HG02852 (cell line): Measurements from ENCODE around the gene SLC22A5.
"Not testable (repeated sequence)": the region's sequence is repeated elsewhere in the genome, so short reads cannot be mapped to it uniquely, and the experiment has no call there.

Experiments used
- ATAC-seq: cut with Tn5 transposase; IDR thresholded peaks from one replicate; pipeline ENCODE4 v1.9.1; 2021; ENCODE audit warnings: mild to moderate bottlenecking, moderate library complexity; ENCODE audit not compliant: unreplicated experiment

SLC22A5 gene

DNA sequence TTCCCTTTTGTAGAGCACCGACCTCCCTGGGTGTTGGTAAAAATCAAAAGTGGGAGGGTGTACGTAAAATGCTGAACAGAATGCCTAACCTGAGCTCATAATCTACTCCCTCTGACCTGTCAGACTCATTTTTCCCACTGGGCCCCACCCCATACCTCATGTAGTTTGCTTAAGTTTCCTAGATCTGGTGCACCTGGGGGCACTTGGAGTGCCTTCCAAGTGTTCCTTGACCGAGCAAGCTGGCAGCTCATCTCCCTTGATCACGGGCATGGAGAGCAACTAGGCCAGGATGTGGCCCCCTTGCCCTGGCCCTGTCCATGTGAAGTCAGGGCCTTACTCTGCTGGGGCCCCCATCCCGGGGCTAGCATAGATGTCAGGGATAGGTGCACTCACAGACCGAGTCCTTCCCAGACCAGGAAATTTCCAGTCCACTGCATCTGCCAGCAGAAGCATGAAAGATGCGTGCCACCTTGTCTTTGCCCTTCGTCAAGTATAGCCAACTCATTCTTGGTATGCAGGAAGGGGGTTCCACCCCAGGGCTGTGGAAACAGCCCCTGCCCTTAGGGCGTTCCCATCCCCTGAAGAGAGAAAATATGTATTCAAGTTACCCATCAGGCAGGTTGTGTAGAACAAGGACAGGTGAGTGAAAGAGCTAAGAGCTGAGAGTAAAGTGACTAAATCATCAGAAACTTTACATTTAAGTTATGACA lies 41.9 kb downstream of the SLC22A5 start:
- ATAC-seq: no peak

DNA sequence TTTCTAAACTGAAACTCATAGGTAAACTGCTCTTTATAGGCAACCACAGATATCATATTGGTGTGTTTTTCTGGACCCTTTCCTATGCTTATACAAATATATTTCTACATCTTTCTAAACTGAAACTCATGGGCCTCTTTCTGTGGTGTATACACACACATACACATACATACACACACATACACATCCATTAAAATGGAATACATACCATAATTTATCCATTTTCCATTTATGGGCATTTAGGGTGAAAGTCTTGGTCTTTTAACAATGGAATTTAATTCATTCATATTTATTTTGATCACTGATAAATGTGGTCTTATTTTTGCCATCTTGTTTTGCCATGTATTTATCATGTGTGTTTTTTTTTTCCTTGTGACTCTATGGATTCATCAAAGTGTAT lies 44.1 kb downstream of the SLC22A5 start:
- ATAC-seq: no peak

DNA sequence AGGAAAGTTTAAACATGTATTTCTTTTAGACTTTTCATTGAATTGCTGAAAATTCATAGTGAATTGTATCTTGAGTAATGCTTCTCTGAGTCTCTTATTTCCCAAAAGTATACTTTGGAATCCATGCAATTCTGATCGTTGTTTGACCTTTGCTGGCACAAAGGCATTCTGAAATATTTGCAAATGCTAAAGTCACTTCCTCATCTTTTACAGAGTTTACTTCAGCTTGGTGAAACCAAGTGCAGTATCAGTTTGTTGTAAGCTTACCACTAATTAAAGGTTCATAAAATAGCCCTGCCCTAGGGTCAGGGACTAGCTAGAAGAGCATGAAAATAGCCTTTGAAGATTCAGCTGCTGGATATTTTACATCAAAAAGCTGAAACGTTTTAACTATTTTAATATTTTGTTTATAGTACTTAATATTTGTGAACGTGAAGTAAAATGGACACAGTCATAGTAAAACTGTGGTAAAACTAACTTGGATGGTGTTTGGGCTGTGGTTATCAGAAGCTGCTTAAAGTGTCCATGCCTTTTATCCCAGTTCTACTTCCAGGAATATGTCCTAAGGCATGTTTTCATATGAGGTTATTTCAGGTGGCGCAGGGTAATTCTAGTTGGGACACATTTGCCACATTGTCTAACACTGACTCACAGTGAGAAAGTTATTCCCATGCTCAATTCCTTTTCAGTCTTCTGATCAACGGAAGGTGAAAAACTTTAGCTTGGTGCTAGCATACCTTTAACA lies 45.3 kb downstream of the SLC22A5 start:
- ATAC-seq: no peak

DNA sequence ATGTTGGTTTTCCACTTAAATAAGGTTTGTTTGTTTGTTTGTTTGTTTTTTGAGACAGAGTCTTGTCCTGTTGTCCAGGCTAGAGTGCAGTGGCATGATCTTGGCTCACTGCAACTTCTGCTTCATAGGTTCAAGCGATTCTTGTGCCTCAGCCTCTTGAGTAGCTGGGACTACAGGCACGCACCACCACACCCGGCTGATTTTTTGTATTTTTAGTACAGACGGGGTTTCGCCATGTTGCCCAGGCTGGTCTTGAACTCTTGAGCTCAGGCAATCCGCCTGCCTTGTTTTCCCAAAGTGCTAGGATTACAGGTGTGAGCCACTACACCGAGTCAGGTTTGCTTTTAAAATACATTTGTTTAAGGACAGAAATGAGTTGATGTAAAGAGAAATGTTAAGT lies 46.0 kb downstream of the SLC22A5 start:
- not testable (repeated sequence) for ATAC-seq

DNA sequence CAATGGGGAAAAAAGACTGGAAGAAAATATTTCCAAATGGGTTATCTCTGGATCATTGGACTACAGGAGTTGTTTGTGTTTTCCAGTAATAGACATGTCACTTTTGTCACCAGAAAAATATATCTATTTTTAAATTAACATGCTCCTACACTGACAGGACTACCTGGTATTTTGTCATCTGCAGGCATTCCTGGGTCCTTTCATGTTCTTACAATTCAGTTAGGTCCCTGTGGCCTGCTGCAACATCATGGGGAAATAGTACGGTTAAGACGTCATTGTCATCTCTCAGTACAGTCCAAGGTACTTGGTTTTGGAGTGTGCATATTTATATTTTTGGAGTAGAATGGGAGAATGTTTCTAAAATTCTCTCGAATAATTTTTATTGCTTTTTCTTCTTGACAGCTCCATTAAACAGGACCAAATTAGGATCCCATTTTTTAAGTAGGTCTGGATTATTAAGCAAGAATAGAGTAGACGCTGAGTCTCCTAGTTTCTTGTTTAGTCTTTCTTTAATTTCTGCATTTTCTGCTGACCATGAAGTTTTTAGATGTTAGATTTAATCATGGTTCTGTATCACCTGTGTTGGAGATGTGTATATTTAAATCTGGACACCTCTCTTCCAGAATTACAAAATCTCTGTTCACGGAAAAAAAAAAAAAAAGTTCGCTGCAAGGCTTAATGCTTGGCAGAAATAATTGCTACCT lies 46.9 kb downstream of the SLC22A5 start:
- ATAC-seq: no peak

DNA sequence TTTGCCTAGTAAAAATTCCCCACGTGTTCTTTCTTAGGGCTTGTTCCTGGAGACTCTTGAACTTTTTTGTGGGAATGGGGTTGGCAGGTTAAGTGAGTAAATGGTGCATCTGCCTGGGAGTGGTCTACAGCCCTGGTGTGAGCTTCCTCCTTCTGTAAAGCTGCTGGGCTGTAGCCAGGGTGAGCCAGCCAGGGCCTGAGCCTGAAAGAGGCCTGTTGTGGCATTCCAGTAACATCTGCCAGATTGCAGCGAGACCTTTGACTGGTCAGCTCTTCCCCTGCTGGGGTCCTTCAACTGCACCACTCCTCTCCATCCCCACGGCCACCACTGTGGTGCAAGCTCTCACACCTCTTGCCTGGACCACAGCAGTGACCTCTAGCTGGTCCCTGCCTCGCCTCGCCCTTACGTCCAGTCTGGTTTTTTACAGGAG lies 47.5 kb downstream of the SLC22A5 start:
- ATAC-seq: no peak

DNA sequence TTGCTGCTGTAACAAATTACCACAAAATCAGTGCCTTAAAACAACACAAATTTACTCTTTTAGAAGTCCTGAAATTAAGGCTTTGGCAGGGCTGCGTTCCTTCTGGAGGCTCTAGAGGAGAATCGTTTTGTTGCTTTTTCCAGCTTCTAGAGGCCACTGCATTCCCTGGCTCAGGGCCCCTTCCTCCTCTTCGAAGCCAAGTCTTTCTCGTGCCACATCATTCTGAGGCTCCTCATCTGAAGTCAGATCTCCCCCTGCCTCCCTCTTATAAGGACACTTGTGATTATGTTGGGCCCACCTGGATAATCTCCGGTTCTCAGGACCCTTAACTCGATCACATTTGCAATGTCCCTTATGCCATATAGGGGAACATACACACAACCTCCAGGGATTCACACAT lies 48.0 kb downstream of the SLC22A5 start:
- ATAC-seq: no peak

DNA sequence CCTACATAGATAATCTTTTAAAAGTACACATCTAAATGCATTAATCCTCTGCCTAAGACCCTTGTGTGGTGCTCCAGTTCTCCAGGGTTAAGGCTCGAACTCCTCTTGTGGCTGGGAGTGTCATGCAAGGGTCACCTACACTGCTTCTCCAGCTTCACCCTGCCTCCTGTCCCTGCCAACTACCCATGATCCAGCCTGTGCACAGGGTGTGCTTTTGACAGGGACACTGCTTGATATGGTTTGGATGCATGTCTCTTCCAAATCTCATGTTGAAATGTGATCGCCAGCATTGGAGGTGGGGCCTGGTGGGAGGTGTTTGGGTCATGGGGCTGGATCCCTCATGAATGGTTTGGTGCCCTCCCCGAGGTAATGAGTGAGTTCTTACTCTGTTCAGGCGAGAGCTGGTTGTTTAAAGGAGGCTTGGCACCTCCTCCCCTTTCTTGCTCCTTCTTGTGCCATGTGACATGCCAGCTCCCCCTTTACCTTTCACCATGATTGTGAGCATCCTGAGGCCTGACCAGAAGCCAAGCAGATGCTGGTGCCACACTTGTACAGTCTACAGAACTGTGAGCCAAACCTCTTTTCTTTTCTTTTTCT lies 48.5 kb downstream of the SLC22A5 start:
- no peak for ATAC-seq

DNA sequence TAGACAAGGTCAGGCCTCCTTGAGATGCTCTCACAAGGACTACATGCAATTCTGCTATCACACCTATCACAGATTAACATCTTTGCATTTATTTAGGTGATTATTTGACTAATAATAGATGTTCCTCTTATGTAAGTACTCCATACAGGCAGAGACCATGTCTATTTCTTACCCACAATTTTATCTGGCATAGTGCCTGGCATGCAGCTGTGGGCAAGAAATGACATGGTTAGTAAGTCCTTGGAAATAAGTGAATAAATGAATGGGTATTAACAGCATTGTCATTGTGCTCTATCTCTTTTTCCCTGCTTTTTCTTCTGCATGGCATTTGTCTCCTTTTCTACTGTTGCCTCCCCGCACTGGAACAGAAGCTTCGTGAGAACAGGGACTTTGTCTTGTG lies 49.4 kb downstream of the SLC22A5 start:
- ATAC-seq: no peak

DNA sequence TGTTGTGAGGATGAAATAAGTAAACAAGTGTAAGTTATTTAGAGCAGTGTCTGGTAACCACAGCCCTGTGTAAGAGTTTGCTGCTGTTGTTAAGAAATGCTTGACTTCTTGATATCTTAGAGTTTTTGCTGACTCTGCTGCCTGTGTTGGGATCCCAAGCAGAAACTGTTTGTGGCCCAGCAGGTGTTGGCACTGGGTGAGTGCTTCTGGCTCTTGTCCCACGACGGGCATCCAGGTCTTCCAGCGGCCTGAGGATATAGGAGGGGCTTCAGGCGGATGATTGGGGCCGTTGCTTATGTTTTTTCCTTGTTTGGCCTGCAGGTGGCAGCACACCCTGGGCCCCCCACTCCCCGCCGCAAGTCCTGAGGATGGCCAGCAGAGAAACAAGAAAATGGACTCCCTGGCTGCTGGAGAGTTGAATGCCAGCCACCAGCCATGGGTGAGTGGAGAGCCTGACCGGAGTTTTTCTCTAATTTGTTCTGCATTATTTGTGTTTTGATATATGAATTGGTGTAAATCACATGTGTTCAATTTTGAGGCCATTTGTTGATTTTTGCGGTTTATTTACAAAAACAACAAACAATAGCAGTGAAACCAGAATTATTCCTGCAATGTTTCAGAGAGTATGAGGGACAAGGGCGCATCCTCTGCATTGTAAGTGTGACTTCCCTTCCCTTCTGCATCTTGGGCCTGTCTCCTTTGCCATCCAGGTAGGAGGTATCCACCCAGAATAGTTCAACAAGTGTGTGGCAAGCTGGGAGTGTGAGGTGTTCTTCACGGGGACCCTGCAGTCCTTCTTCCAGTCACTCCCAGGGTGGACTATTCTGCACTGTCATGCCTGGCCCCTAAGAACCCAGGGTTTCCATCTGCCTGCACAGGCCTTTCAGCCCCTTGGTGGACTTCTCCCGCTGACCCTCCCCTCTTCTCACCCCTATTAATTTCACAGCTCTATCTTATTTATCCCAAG lies 50.3 kb downstream of the SLC22A5 start:
- no peak for ATAC-seq

DNA sequence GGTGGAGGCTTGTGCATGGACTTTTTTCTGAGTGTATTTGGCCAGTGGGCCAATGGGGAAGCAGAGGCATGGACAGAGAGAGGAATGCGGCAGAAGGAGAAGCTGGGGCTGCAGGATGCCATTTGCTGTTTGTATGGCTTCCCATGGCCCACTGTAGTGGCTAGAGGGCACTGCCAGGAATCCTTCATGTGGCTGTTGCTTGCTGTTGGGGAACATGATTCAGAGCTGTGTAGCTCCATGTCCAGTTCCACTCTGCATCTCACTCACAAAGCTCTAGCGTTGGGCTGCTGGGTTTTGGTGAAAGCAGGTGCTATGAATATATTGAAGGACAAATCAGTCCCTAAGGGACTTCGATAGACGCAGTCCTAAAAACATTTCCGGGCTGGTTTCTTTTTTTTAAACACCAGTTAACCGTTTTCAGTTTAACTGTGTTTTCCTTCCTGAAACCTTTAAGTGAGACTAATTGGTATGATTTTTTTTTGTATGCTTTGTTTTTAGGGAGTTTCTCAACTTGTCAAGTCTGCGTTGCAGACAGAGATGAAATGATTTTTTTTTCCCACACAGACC lies 51.3 kb downstream of the SLC22A5 start:
- no peak for ATAC-seq

DNA sequence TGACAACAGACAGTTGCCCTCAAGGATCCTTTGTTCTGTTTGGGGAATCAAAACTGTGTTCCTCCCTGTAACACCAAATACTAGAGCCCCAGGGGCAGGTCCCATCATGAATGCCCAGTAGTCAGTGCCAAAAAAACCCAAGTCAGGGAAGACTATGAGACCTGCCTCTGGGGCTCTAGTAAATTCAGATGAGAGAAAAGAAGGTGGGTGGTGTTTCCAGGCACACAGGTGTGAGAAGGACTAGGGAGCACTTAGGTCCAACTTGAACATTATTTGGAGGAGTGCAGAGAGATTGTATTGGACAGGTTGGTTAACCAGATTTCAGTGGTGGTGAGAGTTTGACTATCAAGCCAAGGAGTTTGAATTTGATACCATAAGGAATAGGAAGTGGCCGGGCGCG lies 52.0 kb downstream of the SLC22A5 start:
- ATAC-seq: no peak

DNA sequence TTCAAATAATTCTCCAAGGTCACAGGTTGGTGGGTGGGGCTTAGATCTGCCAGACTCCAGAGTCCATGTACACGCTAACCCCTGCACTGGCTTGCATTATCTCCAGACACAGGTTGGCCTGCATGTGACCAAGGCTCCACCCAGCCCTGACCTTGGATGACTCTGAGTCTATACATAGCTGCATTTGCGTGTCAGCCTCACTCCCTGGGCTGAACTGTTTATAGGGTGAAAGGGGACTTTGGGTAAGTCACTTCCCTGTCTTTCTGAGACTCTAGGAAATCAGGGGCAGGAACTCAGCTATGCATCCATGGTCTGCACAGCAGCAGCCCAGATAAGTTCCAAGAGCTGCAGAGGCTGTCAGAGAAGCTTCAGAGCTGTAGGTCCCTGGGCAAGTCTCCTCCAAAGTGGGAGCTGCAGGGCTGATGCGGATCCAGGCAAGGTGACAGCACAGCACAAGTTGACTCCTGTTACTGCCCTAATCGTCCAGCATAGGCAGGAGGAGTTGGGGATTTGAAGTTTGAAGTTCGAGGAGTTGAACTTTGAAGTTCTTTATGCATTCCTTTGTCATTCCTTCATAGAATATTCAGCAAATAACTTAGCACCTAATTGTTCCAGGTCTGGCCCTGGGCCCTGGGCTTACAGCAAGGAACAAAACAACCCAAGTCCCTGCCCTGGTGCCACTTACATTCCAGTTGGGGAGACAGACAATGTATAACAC lies 53.4 kb downstream of the SLC22A5 start:
- ATAC-seq: no peak

DNA sequence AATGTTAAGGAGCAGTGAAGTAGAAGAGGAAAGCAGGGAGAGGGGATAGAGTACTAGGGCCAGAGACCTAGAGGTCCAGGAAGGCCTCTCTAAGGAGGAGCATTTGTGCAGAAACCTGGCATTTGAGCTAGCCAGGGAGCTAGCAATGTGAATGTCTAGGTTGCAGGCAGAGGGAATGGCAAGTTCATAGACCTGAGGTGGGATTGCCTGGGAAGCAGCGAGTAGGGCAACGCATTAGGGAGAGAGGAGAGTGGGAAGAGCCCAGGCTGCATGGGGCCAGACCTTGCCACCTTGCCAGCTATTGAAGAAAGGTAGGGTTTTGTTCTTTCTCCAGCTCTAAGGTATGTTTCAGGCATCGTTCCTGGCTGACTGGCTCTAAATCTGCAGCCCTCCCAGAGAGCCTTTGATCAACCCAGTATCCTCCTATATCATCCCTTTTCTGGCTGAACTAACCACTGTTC lies 54.0 kb downstream of the SLC22A5 start:
- ATAC-seq: no peak

DNA sequence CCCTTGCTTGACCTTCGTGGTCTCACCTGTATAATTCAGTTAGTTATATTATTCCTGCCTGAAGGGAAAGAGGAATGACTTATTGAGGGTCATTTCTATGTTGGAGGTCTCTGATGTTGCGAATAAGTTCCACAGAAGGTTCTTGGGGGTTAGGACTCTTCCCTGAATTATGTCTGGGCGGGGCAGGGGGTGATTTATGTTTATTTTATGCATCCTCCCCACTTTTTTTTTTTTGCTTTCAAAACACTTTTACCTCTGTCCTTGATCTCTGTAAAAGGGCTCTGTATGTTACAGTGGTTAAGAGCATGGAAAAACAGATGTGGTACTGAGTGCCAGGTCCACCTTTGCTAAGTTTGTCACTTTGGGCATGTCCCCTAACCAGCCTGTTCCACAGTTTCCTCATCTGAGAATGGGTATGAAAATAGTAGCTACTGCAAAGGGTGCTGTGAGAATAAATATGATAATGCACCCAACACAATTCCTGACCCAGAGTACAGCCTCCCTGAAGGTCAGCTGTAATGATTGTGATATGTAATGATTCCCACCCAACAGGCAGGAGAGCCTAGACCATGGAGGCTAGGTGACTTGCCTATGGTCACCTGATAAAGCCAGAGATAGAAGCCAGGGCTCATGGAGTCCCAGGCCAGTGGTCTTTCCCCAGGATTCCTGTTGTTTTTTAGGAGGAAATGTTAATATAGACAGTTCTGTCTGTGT lies 54.8 kb downstream of the SLC22A5 start:
- ATAC-seq: no peak

DNA sequence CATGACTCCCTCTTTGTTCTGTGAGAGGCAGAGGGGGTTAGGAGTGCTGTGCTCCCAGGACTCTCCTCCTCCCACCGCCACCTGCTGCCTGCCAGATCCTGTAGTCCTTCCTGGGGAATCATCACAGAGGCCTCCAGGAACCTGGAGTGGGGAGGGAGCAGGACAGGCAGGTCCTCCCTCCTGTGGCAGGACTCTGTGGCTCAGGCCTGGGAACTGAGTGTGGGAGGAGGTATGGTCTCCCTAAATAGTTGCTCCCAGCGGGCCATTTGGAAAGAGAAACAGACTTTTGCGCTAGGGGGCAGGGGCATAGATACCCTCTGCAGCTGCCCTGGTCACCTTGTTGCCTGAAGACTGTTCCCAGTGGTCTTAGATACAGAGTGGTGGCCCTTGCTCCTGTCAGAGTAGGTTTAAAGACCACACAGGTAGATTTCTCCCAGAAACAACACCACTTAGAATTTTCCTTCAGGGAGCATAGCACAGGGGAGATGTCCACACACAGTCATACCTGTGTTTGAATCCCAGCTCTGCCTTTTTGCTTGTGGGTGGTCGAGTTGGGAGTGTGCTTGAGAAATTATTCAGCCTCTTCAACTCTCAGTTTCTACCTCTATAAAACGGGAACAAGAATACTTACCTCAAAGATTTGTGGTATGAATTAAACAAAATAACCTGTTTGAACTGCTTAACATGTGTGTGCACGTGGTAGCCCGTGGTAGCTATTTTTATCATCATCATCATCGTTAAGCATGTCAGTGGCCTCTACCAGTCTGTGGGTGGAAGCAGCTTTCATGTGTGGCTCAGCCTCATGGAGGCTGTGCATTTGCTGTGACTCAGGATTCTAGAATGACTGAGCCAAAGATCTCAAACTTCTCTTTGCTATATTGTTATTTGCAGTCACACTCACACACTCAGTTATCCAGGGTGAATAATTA lies 55.8 kb downstream of the SLC22A5 start:
- peak; percentile 58 for ATAC-seq

DNA sequence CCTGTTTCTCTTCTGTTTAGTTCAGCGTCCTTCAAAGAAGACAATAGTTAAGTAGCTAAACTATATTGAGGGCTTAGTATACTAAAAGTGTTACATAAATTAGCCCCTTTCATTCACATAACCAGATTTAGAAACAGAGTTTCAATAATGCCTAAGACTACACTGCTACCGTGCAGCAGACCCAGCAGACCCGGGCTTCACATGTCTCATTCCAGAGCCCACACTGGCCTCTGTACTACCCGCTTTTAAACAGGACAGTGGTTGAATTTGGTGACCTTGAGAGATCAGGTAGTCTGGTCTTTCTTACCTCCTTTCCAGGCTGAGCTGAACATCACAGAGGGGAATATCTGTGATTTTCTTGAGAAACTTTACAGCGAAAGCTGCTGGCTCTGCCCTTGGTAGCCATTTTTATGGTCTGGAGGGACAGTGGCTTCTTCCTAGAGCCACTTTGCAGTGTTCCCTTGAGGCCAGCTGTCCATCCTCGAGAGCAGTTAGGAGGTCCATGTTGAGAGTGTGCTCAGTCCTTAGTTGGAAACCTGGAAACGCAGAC lies 56.5 kb downstream of the SLC22A5 start:
- peak; percentile 6 for ATAC-seq
